GM19452 (cell line): ENCODE data around the gene MFGE8.
A peak's percentile ranks its signal among the peaks of the same experiment; 100 is the strongest.
"Not testable (repeated sequence)": the region's sequence is repeated elsewhere in the genome, so short reads cannot be mapped to it uniquely, and the experiment has no call there.

Experiments
- ATAC-seq: cut with Tn5 transposase; IDR thresholded peaks from one replicate; pipeline ENCODE4 v1.9.1; 2021; ENCODE audit not compliant: unreplicated experiment

Gene MFGE8, protein sequence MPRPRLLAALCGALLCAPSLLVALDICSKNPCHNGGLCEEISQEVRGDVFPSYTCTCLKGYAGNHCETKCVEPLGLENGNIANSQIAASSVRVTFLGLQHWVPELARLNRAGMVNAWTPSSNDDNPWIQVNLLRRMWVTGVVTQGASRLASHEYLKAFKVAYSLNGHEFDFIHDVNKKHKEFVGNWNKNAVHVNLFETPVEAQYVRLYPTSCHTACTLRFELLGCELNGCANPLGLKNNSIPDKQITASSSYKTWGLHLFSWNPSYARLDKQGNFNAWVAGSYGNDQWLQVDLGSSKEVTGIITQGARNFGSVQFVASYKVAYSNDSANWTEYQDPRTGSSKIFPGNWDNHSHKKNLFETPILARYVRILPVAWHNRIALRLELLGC

GRCh38 chr15:88913017-88913849 is at the start of gene MFGE8:
TSS of gene MFGE8 (minus strand) at chr15:88913379. CDS start at chr15:88913319, 60 bp downstream.
- peak; percentile 88 for ATAC-seq

DNA sequence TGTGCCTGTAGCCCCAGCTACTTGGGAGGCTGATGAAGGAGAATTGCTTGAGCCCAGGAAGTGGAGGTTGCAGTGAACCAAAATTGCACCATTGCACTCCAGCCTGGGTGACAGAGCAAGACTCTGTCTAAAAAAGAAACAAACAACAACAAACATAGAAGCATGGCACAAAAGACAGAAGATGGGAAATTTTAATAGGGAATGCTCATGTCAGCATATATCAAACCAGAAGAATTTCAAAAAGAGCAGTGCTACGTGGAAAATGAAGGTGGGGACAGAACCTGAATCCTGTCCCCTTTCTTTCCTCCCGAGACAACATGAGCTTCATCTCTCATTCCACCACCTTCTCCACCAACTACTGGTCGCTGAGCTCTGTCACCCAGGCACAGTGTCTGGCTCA is 46.3 kb upstream of the MFGE8 start:
- no peak for ATAC-seq

DNA sequence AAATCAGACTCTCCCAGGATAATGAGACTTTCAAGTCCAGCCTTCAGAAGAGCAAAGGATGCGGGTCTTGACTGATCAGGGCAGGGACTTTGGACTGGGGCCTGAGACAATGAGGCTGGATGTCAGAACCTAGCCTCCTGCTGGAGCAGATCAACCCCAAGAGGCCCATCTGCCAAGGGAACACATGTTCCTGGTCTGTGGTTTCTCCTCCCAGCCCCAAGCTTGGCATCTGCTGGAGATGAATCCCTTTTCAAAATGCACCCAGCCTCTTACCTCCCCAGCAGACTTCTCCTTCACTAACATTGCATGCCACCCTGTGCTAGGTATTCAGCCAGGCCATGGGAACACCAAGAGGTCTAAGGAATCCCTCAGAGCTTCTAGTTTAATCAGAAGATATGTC is 43.7 kb upstream of the MFGE8 start:
- no peak for ATAC-seq

GRCh38 chr15:88956263-88956662 is 43.1 kb upstream of the MFGE8 start:
- no peak for ATAC-seq

- no peak for ATAC-seq
Observed at GRCh38 chr15:88954431-88955277, 41.5 kb upstream of the MFGE8 start.

- no peak for ATAC-seq
Observed at GRCh38 chr15:88950600-88951160, 37.5 kb upstream of the MFGE8 start.

- no peak for ATAC-seq
Observed at GRCh38 chr15:88949734-88950400, 36.7 kb upstream of the MFGE8 start.

GRCh38 chr15:88940110-88940675 is 27.0 kb upstream of the MFGE8 start:
- ATAC-seq = no peak

DNA sequence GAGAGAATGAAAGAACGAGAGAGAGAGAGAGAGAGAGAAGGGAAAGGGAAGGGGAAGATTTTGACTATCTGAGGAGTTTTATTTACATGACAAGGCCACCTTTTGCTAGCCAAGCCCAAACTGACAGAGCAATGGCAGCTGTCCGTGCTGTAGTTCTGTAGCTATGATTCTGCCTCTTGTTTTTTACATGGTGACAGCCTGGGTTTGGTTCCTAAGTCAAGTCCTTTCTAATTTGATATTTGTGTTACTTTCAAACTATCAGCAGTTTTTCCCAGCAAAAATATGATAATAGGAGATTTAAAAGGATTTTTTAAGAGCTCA is 26.3 kb upstream of the MFGE8 start:
- ATAC-seq = no peak

DNA sequence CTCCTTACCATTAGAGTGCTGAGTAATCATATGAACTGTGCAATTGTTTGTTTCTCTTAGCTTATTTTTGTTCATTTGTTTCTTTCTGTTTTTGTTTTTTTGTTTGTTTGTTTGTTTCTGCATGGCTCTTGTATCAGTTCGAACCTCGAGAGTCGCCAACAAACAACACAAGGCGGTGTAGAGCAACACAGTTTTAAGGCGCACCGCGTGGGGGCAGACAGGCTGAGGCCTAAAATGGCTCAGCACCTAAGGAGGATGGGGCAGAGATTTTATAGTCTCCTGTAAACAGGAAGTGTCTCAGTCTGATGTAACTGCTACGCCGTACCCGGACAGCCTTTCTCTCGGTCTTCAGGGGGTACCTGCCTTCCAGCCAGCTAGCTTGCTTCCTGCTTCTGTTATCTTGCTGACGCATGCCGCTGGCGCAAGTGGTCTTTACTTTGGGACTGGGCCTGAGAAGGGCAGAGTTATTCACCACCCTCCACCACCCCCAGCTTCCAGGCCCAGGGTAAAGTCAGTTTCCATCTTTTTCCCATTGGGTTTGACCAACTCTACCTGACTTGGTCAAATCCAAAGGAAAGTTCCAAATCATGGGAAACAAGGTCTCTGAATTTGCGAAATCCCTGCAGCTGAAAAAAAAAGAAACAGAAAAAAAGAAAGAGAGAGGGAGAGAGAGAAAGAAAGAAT is 25.8 kb upstream of the MFGE8 start:
- no peak for ATAC-seq

DNA sequence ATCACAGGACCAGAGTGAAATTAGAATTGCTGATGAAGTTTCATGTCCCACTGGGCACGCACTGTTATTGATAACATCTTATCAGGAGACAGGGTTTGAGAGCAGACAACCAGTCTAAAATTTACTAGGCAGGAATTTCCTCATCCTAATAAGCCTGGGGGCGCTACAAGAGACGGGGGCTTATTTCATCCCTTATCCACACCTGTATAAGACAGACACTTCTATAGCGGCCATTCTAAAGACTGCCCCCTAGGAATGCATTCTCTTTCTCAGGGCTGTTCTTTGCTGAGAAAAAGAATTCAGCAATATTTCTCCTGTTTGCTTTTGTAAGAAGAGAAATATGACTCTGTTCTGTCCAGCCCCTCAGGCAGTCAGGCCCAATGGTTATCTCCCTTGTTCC is 21.3 kb upstream of the MFGE8 start:
- not testable (repeated sequence) for ATAC-seq

DNA sequence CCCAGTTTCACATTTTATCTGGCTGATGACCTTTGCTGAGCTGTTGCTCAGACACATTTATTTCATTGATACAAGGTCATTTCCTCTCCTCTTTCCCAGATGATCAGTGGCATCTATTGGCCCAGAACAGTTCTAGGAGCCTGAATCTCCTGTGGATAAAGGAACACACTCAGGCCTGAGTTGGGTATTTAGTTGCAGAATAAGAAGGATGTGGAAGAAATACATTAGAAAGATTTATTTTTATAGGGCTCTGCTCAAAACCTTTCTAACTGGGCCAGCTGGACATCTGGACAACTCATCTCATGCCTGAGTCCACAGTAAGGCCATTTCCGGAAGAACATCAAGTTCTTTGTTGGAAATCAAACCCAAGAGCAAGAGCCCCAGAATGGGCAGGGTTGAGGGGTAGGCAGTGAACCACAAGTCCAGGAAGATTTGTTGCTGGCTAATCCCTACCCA is 19.7 kb upstream of the MFGE8 start:
- no peak for ATAC-seq

GRCh38 chr15:88932271-88932874 is 19.2 kb upstream of the MFGE8 start:
- no peak for ATAC-seq

- ATAC-seq = no peak
Observed at GRCh38 chr15:88930579-88930978, 17.4 kb upstream of the MFGE8 start.

- not testable (repeated sequence) for ATAC-seq
Observed at GRCh38 chr15:88929358-88930098, 16.3 kb upstream of the MFGE8 start.

- not testable (repeated sequence) for ATAC-seq
Observed at GRCh38 chr15:88928192-88928591, 15.0 kb upstream of the MFGE8 start.

- not testable (repeated sequence) for ATAC-seq
Observed at GRCh38 chr15:88925648-88926047, 12.5 kb upstream of the MFGE8 start.

GRCh38 chr15:88920892-88921435 is 7.8 kb upstream of the MFGE8 start:
- ATAC-seq = peak; percentile 72
